Measurements from ENCODE around the gene MAGI1.

Gene MAGI1

DNA sequence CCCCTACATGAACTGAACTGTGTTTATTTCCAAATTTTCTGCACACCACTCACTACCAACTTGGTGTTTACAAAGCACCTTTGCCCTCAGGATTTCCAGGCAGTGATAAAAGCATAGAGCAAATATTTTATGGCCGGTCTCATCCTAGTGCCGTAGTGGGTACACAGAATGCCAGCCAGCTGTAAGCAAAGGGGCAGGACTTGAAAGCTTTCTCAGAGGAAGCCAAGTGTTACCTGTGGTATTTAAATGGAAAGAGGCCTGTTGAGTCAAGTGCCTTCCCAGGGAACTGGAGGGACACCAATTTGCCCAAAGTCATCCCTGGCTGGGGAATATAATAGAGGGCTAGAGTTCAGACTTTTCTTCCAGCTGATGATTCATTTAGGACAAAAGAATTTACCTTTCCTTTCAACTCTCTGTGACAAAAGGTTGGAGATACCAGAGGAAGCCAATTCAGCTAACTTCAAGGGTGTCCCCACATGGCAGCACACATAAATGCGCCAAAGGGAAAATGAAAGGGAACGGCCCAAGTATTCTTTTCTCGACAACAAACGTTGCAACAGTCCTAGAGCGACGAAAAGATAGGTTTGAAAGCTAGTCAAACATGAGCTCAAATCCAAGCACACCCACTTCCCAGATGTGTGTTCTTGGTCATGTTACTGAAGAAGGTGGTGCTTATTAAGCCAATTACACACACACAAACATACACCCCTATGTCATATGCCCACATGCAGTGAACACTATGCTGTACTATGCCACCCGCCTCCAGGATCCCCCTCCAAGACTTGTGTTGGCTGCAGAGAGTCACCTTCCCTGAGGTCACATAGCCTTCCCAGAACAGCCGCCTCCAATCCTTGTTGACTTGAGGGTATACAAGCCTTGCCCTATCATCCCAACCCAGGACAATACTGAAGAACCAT lies 27.7 kb downstream of the MAGI1 start:
- no peak for DNase-seq

GRCh38 chr3:66010348-66010738 lies 28.4 kb downstream of the MAGI1 start:
- DNase-seq: no peak

- no peak for DNase-seq
Measured at GRCh38 chr3:66004244-66004643, 34.5 kb downstream of the MAGI1 start.

DNA sequence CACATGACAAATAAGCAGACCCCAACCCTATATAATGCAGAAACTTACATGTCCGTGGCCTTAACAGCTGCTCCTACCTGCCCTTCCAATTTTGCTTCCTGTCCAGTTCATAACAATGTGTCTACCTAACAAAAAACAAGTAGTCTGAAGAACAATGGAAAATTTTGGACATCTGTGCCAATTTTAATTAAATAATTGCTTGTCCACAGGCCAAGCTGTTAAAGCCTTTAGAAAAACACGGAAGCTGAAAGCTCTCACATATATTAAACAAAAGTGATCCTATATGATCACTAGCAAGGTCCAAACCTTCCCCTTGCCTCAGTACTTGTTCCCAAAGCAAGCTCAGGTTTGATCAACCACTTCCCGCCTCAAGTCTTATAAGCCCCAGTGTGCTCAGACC lies 37.1 kb downstream of the MAGI1 start:
- DNase-seq: no peak

GRCh38 chr3:66000506-66000905 lies 38.2 kb downstream of the MAGI1 start:
- DNase-seq: no peak

DNA sequence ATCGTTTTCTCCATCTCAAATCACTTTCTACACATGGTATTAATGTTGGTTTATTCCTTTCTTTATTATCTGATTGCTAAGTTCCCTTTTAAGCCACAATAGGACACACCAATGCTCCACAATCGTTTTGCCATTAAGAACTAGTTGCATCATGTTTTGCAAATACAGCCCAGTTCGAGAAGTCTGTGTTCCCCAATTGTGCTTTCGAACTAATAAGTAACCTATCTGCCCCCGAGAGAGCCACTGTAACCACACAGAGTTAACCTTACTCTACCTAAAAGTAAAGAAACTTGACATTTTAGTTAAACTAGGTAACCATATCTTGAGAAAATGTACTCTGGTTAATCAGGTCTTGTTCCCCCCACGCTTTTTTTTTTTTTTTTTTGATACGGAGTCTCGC lies 39.1 kb downstream of the MAGI1 start:
- no peak for DNase-seq

DNA sequence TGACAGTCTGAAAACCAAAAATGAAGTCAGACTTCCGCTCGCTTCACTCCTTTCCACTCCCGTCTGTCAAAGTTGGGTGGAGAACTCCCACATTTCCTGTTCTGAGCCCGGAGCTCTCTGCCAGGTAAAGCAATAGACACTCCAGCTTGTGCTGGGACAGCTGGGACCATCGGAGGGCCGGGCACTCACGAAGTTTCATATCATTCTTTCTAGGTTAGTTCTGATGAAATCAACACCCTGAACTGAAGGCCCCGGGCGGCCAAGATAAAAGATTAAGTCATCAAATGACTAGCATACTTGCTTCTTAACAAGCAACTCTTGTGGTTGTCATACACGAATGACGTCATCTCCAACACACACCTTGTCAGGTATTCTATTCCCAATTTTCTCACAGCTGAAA lies 42.1 kb downstream of the MAGI1 start:
- no peak for DNase-seq

DNA sequence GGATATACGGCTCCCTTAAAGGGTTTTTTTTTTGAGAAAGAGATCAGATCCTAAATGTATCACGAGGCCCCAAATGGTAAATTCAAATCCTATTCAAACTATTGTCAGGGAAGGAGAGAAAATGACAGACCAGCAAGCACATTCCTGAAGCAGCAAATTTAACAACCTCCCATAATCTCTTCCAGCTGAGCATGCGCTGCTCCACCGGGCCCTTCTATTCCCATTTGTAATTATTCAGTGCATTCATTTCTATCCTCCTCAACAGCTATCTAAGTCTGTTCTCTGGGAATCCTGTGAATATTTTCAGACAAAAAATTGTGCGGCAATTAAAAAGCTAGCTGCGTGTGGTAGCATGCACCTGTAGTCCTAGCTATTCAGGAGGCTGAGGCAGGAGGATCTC lies 43.2 kb downstream of the MAGI1 start:
- no peak for DNase-seq

- no peak for DNase-seq
Measured at GRCh38 chr3:65995030-65995429, 43.7 kb downstream of the MAGI1 start.

GRCh38 chr3:65993134-65993900 lies 45.4 kb downstream of the MAGI1 start:
- DNase-seq: no peak

DNA sequence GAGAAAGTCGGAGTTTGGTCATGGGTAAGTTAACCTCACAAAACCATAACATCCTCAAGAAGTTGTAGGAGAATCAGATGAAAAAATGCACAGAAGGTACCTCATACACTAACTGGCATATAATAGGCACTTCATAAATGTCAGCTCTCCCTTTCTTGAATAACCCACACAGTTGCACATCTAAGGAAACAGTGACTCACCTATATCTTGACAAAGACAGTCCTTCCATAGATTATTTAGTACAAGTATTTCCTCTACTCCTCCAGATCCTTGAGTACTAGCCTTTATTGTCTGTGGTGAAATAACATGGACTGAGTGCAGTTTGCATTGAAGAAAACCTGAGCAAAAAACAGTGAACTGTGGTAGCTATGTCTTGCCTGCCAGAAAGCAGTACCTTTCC lies 46.6 kb downstream of the MAGI1 start:
- DNase-seq: no peak

DNA sequence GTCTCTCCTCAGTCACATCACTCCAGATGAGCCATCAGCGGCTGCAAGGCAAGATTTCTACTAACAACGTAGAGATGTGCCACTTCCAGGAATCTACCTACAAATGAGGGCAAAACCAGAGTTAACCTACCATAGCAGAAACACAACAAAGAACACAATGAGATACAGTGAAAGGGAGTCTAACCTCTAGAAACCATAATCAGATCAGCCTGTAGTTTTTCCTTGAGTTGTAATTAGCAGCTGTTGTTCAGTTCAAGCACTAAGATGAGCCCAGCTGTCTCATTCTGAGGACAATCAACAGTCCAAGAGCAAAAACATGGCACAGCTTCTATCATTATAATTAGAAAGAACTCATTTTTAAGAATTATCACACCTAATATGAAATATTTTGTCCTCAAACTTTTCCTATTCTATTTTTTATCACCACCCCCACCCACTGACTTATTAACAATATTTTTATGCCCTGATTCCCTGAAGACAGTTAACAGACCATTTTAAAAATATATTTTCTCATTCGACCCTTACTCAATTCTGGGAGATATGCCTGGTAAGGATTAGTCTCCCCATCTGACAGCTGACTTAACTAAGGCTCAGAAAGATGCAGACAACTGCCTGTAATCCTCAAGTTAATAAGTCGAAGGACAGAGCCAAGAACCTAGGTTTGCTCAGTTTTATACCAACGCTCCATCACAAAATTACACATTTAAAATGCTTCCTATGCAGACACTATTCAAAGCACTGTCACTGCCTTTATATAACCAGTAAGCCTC lies 50.1 kb downstream of the MAGI1 start:
- no peak for DNase-seq

- no peak for DNase-seq
Measured at GRCh38 chr3:65986285-65986684, 52.4 kb downstream of the MAGI1 start.

DNA sequence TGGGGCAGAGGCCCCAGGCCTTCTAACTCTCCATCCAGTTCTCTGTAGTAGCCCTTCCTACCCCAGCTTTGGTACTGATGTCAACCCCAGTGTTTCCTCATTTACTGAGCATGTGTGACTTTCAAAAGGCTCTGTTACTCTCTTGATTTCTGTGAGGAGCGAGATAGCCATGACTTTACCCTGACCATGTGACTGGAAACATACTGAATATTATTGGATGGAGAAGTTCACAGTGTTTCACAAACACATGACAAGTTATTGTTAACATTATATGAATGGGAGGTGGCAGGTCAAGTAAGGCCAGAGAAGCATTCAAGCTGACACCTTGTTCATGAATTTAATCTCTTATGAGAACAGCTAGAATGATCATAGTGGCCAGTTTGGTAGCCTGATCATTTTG lies 53.7 kb downstream of the MAGI1 start:
- DNase-seq: no peak

- no peak for DNase-seq
Measured at GRCh38 chr3:65983100-65983499, 55.6 kb downstream of the MAGI1 start.

DNA sequence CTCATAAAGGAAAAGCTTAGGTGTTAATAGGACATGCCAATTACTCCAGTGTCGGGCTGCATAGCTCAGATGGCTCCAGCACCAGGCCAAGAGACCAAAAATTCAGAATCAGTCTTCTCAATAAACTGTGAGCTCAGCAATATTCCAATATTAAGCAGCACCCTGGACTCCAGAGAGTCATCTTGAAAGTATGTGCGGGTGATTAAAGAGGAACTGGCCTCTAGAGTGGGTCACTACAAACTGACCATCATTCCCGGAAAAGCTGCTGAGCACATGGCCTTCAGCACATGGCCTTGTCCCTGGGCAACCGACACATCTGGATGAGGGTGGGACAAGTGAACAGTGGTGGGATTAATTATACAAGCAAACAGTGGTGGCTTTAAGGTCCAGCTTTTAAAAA lies 59.0 kb downstream of the MAGI1 start:
- DNase-seq: no peak

DNA sequence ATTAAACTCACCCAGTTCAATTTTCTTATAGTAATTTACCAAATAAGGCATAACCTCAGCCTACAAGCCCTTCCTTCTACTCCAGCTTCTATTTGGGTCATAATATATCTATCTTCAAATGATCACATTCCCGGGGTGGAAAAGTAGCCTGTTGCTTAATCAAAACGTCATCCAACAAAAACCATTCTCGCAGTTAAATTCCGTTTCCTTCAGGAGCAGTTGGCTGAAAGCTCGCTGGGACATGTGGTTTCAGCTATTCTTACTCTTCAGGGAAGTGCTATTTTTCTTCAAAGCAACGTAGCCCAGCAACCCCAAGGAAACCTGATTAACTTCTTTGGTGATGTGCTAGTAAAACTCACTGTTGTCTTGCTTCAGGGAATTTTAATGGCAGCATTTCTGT lies 59.6 kb downstream of the MAGI1 start:
- no peak for DNase-seq

DNA sequence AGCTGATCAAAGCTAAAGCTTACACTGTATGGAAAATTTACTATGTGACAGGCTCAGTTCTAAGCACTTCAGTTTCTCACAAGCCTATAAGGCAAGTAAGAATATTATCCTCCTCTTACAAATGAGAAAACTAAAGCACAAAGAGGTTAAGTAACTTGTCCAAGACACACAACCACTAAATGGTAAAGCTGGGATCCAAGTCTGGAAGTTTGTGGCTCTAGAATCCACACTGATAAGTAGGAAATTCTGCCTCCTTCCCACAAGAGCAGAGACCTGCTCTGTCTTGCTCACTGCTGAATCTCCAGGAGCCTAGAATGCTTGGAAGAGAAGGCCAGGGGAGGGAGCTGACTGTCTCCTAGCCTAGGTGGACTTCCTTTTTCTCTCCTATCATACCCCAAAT lies 60.6 kb downstream of the MAGI1 start:
- DNase-seq: no peak

GRCh38 chr3:65975032-65975431 lies 63.7 kb downstream of the MAGI1 start:
- no peak for DNase-seq

DNA sequence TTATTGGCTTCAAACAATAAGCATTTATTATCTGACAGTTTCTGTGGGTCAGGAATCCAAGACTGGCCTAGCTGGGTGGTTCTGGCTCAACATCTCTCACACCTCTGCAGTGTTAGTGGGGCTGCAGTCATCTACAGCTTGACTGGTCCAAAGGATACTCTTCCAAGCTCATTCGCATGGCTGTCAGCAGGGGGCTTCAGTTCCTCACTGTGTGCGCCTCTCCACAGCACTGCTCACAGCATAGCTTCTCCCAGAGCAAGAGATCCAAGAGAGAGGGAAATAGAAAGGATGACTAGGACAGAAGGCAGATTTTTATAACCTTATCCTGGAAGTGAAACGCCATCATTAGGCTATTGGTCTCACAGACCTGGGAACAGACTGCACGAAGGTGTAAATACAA lies 64.2 kb downstream of the MAGI1 start:
- no peak for DNase-seq

DNA sequence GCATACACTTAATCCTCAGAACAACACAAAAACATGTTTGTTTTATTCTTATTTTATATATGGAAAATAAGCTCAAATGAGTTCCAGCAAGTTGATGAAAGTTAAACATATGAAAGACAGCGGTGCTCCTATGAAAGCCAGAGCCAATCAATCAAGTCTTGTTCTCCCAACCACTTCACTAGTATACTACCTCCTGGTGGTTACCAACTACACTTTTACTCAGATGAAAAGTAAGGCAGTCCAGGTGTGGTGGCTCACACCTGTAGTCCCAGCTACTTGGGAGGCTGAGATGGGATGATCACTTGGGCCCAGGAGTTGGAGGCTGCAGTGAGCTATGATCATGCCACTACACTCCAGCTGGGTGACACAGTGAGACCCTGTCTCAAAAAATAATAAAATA lies 66.0 kb downstream of the MAGI1 start:
- no peak for DNase-seq

DNA sequence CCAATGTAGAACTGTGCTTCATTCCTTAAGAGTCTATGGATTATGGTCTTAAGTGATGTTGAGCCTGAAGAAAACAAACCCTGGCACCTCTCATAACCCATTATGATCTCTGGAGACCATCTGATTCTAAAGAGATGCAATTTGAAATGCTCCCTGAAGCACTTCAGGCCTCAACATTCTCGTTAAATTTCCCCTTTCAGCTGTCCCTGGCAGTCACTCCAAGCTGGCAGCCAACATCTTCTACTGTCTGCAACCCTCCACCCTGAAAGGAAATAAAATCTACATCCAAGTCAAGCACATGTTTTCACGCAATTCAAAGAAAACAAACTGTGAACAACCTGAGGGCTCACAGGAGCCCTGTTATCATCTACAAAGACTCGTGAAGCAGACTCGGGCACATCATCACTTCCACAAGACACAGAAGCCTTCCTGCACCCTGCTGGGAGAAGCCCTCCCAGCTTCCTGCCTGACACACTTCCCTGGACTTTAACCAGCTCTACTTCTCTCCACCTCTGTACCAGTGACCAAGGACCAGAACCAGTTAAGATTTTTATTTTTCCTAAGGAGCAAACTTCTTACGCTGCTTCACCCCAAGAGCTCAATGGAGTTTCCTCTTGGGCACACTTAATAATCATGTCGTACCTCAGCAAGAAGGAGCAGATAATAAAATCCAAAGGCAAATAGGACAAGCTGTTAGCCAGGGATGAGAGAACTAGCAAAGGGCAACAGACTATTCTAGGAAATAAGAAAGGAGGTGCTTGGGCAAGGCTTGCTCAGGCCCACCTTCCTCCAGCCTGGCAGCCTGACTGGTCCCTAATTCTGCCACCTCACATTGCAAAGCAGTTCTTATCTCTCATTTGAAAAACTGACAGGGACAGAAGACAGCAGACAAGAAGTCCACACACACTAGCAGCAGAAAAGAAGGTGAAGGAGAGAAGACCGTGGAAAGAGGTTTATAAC lies 67.1 kb downstream of the MAGI1 start:
- DNase-seq: no peak

Measured in left hindlimb (tissue), 1 donor.